Measurements from ENCODE around the gene TRIM68.

TRIM68 gene

DNA sequence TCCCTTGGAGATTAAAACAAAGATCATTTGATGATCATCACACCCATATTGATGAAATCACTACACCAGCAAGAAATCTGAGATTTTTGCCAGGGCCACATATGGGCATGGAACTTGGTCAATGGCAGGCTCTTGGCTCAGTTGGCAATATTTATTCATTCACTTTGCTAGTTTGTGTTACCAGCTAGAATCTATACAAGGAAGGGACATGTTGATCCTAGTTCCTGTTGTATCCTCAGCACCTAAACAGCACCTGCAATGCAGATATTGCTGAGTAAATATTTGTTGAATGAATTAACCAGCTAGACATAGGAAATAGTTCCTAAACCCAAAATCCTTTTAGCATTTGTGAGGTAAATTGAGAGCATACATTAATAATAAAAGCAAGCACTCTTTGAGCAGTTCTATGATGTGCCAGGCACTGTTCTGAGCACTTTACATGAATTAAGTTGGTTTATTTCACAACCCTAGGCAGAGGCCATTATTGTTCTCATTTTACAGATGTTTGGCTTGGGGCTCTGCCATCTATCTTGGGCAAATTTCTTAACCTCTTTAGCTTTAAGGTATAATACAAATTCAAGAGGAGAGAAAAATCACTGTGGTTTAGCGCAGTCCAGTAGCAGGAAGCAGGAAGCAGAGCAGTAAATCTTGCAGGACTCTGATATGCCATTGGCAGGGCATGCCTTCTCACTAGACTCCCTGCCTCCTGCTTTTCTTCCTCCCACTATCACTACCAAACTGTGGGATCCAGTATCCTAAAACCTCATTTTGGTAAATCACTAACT is 1.6 kb downstream of the TRIM68 start:
- no peak for FAIRE-seq

DNA sequence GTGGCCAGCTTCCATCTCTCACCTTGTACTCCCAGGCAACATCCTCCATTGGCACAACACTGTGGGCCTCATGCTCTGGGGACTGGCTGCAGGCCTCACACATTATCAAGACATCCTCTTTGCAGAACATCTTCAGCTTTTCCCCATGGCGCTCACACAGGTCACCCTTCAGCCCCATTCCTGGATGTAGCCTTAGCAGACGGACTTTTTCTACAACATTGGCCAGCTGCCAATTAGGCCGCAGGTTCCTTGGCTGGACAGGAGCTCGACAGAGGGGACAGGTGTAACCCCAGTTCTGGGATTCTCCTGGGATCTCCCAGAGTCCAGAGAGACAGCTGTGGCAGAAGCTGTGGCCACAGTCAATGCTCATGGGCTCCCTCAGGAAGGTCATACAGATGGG is 3.0 kb downstream of the TRIM68 start:
- no peak for FAIRE-seq

DNA sequence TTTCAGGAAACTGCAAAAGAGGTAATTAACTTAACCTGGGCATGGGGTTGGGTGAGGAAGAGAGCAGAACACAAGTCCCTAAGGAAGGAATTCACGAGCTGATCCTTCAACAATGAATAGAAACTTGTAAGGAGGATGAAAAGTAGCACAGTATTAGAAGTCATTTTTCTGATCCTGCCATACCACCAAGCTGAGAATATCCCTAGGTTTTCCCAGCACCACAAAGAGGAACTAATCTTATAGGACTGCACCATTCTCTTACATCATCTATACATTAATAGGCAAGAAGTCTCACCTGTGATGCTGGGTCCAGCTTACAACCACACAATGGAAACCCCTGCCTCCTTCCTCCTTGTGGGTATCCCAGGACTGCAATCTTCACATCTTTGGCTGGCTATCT is 14.3 kb downstream of the TRIM68 start, which contains the start of gene OR52I1:
TSS of gene OR52I1 (plus strand) at position 301 of the 400 bp plus-strand sequence. CDS start at position 301, 0 bp downstream.
- FAIRE-seq, result no peak

DNA sequence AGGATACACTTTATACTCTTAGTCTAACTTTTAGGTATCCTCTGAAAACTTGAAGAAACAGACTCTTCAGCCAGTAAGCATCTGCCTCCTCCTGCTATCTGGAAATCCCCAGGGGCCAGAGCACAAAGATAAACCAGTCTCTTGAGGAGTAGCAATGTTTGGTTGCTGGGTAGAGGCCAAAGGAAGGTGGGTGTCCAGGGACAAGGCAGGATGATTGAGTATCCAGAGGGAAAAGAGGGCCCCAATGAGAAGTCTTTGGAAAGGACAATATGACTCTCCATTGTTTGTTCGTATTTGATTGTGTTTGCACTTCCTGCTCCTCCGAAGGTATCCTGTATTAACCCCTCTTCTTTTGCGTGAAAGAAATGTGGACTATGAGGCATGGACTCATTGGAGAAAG is 19.0 kb downstream of the TRIM68 start:
- FAIRE-seq, result no peak

DNA sequence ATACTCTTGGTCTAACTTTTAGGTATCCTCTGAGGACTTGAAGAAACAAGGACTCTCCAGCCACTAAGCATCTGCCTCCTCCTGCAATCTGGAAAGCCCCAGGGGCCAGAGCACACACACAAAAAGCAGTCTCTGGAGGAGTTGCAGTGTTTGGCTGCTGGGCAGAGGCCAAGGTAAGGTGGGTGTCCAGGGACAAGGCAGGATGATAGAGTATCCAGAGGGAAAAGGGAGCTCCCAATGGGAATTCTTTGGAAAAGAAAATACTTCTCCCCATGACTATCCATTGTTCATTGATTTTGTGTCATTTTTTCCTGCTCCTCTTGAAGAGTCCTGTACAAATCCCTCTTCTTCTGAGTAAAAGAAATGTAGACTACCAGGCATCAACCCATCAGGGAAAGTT is 26.6 kb downstream of the TRIM68 start, which contains the start of gene OR52I2:
TSS of gene OR52I2 (plus strand) at position 301 of the 400 bp plus-strand sequence.
- FAIRE-seq, result no peak

DNA sequence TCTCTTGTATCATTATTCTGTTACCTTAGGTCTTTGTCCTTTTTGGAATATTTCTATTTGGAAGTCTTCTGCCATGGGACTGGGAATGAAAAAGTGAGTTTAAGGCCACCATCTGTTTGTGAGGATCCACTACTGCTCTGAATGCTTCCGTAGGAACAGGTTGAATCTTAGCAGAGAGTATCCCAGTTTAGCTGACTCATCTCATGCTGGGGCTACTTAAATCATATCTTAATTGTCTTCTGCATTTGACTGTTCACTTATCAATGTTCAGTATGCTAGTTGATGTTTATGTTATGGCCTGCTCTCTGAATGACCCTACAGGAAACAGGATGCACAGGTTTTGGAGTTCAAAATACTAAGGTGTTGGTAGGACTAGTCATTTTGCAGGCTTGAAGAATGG is 27.9 kb downstream of the TRIM68 start:
- no peak for FAIRE-seq

DNA sequence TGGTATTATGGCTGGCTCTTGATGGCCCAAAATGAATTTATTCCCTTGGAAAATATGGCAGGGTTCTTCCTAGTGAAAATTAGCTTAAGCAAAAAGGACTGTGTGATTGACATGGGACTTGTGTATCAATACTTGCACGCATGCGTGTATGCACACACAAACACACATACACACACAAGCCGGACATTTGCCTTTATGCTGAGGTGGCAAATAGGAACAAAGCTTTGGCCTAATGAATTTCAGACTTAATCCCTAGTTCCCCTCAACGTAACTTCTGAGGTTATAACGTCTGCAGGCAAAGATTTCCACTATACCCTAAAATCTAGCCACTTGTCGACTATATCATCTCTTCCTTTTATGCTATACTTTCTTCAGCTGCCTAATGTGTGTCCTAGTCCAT is 29.4 kb downstream of the TRIM68 start:
- FAIRE-seq, result no peak

DNA sequence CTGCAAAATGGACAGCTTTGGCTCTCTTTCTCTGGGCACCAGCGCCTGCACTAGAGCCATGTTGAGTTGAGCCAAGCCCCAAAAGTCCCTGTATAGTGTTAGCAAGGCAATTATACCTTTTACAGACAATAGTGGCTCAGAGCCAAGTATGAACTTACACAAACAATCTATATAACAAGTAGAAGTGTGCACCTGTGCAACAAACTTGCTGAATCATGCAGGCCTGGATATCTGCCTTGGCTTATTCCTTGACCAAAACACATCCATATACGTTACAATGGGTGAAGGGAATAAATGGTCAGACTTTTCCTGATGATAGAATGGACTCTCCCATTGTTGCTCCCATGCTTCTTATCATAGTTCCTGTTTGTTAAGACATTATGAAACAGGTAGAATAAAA is 30.3 kb downstream of the TRIM68 start:
- FAIRE-seq, result no peak

DNA sequence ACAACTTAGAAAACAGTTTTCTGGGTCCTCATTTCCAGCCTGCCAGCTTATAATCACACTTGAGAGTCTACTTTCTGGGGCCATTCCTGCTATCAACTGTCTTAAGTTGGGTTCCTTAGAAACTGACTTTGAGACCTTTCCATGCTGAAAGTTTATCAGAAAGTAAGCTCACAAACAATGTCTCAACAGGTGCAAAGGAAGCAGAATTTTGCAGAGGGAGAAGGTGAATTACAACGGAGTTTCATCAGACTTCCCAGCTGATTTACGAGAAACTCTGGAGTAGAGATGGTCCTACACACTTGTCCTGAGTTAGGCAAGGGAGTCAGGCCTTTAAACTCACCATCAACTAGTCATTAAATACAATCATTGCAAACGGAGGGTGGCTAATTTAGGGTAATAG is 31.2 kb downstream of the TRIM68 start:
- FAIRE-seq, result no peak

DNA sequence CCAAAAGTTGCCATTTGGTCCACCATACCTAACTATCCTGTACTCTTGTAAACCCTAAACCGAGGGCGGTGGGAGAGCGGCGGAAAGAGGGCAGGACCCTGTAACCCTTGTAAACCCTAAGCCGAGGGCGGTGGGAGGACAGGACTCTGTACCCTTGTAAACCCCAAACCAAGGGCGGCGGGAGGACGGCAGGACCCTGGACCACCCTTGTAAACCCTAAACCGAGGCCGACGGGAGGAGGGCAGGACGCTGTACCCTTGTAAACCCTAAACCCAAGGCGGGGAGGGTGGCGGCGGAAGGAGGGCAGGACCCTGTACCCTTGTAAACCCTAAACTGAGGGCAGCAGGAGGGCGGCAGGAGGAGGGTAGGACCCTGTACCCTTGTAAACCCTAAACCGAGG is 39.0 kb downstream of the TRIM68 start:
- no peak for FAIRE-seq

DNA sequence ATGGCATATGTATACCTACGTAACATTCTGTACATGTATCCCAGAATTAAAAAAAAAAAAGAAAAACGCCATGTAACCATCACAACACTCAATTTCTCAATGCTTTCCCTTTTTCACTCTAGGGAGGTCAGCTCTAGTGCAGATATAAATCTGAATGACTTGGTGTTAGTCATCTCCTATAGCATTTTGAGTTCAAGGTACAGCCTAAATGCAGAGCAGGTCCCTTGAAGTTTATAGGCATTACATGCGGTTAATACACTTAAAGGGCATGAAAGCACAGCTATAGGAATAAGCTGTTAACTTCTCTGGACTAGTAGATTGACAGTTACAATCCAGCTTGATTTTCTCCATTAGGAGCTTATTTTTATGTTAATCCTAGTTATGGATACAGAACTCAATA is 42.7 kb downstream of the TRIM68 start:
- no peak for FAIRE-seq

DNA sequence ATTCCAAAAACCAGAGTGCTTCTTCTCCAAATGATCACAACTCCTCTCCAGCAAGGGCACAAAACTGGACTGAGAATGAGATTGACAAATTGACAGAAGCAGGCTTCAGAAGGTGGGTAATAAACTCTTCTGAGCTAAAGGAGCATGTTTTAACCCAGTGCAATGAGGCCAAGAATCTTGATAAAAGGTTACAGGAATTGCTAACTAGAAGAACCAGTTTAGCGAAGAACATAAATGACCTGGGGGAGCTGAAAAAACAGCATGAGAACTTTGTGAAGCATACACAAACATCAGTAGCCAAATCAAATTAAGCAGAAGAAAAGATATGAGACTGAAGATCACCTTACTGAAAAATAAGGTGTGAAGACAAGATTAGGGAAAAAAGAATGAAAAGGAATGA is 47.6 kb downstream of the TRIM68 start:
- no peak for FAIRE-seq

DNA sequence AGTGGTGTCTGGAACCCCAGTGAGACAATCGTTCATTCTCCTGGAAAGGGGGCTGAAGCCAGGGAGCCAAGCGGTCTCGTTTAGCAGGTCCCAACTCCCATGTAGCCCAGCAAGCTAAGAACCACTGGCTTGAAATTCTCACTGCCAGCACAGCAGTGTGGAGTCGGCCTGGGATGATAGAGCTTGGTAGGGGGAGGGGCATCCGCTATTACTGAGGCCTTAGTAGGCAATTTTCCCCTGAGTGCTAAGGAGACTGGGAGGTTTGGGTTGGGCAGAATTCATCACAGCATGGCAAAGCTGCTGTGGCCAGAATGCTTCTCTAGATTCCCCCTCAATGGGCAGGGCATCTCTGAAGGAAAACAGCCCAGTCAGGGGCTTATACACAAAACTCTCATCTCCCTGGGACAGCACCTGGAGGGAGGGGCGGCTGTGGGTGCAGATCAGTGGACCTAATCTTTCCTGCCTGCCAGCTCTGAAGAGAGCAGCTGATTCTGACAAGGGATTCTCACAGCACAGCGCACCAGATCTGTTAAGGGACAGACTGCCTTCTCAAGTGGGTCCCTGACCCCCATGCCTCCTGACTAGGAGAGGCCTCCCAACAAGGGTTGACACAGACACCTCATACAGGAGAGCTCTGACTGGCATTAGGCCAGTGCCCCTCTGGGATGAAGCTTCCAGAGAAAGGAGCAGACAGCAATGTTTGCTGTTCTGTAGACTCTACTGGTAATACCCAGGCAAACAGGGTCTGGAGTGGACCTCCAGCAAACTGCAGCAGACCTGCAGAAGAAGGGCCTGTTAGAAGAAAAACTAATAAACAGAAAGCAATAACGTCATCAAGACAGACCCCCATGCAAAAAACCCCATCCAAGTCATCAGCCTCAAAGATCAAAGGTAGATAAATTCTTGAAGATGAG is 48.2 kb downstream of the TRIM68 start:
- no peak for FAIRE-seq

DNA sequence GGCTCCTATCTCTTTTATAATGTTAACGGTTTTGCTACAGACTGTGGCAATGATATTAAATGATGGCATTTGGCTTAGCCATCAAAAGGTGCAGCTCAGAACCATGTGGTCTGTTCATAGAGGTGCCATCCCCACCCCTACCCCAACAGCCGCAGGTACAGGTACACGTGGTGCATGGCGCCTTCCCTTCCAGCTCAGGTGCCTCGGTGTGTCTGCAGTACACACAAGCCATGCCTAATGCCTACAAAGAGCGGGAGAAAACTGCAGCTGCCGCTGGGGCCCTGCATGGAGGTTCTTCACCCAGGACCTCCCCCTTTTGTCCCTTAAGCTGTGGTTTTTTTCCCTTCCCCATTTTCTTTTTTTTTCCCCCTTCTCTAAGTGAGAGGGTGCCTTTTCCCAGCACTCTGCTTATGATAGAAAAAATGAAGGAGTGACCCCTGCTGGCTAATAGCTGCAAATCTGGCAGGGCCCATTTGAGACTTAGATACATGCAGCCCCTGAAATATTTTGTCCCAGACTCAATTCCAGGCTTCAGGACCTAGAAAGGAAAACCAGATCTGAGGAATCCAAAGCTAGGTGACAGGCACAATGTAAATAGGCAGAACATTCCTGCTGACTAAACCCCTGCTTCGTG is 56.6 kb downstream of the TRIM68 start:
- no peak for FAIRE-seq
